AG08396 (cell line): ENCODE measurements around the gene DNAJC13.
"Not testable (repeated sequence)": the region's sequence is repeated elsewhere in the genome, so short reads cannot be mapped to it uniquely, and the experiment has no call there.

Experiments used
- DNase-seq: peaks from one replicate; pipeline ENCODE4 v3.0.0; 2012; ENCODE audit warnings: low spot score, mixed read lengths

DNAJC13 gene

GRCh38 chr3:132543011-132543739, 125.9 kb downstream of the DNAJC13 start:
- DNase-seq, result peak; percentile 51

GRCh38 chr3:132544130-132544529, 126.8 kb downstream of the DNAJC13 start:
- no peak for DNase-seq

DNA sequence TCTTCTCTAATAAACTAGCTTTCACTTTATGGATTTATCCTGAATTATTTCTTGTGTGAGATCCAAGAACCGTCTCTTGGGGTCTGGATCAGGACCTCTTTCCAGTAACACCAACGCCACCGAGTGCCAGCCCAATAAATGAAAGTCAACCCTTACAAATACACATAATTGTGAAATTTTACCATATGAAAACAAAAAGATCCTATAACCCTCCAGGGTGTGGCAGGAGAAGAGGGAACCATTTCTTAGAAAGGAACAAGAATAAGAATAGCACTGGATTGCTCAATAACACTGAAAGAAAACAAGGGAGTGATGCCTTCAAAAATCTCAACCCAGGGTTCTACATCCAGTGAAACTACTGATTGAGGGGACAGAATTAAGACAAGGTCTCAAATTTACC, 128.2 kb downstream of the DNAJC13 start:
- DNase-seq, result no peak

DNA sequence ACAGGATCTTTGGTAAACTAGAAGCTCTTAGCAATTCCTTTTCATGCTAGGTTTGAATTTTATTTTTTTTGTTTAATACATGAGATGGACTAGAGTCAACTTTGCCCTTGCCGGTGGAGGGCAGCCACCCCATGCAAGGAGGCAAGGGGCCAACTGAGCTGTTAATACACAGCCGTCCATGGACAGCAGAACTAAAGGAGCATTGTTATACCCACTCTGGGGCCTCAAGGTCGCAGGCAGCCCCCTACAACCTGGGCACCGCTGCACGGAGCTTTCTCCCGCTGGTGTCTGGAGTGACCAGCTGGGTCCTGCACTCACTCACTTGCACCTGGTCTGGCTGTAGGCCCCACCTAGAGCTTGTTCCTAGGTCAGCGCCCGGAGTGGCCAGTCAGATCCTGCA, 131.9 kb downstream of the DNAJC13 start:
- DNase-seq, result no peak

- DNase-seq, result no peak
Measured at GRCh38 chr3:132549890-132550578, 132.7 kb downstream of the DNAJC13 start.

- no peak for DNase-seq
Measured at GRCh38 chr3:132550579-132551305, 133.4 kb downstream of the DNAJC13 start.

DNA sequence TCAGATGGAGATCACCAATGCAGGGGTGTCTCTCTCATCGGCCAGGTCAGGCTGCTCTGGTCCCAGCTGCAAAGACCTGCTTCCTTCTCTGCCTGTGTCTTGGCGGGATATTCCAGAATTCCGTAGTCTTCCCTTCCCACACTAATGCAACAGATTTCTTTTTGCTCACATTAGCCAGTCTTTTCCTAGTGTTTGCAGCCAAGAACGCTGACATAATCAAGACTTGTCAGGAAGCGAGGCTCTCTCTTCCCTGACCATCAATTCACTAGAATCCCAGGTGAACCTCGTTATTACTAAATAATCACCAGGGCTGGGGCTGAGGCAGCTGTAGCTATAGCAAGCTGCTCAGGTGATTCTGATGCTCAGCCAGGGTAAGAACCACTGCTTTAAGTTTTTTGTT, 136.5 kb downstream of the DNAJC13 start:
- no peak for DNase-seq

- no peak for DNase-seq
Measured at GRCh38 chr3:132554437-132554836, 137.1 kb downstream of the DNAJC13 start.

DNA sequence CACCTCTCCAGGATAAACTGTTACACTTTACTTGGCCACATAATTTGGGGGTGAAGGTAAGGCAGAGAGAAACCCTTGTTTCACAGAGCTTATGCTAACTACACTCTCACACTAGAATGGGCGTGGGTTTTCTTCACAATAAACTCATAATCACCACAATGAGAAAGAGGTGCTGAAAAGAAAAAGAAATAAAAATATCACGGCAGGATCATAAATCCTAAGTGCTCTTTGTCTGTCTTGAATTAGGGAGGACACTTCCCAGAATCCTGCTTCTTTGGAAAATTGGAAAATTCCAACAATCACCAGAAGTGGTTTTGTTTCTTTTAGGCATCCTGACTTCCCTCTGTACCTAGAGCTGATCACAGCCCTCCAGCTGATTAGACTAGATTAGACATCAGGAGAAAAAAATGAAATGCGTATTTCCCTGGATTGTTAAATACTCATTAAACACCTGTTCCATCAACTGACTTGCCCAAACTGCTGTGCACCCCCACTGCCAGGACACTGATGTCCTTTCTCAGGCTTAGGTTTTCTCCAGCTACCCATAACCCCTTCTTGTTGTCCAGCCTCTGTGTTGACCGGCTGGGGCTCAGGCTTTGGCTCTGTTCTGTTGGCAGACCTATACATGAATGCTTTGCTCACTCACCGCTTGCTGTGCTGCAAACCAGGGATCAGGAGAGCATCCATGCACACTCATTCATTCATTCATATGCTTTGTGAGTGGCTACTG, 138.2 kb downstream of the DNAJC13 start:
- no peak for DNase-seq

- DNase-seq, result not testable (repeated sequence)
Measured at GRCh38 chr3:132556036-132556386, 138.7 kb downstream of the DNAJC13 start.

- no peak for DNase-seq
Measured at GRCh38 chr3:132556508-132557159, 139.3 kb downstream of the DNAJC13 start.

GRCh38 chr3:132561003-132561402, 143.7 kb downstream of the DNAJC13 start:
- DNase-seq, result no peak

DNA sequence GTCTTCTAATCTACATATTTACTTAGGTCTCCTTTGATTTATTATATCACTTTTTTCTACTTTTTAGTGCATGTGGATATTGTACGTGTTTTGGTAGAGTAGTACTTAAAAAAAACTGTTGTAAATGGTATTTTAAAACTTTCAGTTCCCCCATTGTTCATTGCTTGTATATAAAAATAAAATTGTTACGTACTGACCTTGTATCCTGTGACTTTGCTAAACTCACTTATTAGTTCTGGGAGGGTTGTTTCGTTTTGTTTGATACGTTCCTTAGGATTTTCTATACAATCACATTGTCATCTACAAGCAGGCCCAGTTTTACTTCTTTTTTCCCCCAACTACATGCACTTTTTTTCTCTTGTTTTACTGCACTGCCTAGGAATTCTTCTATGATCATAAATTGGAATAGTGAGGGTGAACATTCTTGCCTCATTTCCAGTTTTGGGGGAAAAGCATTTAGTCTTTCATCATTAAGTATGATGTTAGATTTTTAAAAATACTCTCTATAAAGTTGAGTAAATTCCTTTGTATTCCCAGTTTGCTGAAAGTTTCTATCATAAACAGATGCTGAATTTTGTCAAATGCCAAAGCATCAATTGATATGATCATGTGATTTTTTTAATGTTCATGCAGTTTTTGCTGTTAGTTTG, 146.2 kb downstream of the DNAJC13 start:
- no peak for DNase-seq

DNA sequence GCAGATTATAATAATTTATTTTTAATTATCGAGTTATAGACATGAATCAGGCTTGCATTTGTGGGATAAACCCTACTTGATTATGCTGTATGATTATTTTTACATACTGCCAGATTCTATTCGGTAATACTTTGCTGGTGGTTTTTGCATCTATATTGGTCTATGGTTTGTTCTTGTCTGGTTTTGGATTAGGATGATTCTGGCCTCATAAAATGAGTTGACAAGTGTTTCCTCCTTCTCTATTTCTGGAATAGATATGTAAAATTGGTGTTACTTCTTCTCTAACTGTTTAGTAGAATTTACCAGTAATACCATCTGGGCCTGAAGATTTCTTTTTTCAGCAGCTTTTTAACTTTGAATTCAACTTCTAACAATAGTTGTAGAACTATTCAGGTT, 146.8 kb downstream of the DNAJC13 start:
- no peak for DNase-seq

DNA sequence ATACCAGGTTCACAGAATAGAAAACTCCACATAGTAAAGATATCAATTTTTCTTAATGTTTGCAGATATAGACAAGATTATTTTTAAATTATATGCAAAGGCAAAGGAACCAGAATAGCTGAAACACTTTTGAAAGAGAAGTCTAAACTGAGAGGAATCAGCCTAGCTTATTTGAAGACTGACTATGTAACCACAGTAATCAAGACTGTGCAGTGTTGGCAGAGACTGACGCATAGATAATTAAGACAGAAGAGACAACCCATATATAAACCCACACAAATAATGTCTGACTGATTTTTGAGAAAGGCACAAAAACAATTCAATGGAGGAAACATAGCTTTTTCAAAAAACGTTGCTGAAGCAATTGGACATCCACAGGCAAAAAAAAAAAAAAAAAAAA, 151.1 kb downstream of the DNAJC13 start:
- DNase-seq, result no peak

- no peak for DNase-seq
Measured at GRCh38 chr3:132569153-132569552, 151.9 kb downstream of the DNAJC13 start.

DNA sequence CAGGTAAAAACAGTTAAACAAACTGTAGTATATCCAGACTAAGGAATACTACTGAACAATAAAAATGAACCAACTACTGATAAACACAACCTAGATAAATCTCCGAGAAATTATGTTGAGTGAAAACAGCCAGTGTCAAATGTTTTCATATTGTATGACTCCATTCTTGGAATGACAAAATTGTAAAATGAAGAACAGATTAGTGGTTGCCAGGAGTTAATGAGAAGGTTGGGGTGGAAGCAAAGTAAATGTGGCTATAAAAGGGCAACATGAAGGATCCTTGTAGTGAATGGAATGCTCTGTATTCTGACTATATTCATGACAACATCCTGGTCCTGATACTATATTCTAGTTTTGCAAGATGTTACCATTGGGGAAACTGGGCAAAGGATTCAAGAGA, 152.3 kb downstream of the DNAJC13 start:
- no peak for DNase-seq

DNA sequence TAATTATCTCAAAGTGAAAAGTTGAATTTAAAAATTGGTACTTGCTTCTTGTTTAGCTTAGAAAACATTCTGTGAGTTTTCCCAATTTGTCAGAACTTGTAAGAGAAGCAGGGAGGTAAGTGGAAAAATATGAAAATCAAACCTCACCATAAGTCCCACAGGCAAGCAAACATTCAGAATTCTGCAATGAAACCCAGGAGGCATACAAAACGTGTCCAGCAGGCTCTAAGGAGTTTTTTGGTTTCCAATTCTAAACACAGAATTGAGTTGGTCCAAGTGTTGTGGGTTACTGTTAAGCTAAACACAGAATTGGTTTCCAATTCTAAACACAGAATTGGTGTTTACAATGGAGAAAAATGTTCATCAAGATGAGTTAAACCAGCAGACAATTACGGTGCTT, 152.7 kb downstream of the DNAJC13 start:
- no peak for DNase-seq

GRCh38 chr3:132573797-132574211, 156.5 kb downstream of the DNAJC13 start:
- no peak for DNase-seq

DNA sequence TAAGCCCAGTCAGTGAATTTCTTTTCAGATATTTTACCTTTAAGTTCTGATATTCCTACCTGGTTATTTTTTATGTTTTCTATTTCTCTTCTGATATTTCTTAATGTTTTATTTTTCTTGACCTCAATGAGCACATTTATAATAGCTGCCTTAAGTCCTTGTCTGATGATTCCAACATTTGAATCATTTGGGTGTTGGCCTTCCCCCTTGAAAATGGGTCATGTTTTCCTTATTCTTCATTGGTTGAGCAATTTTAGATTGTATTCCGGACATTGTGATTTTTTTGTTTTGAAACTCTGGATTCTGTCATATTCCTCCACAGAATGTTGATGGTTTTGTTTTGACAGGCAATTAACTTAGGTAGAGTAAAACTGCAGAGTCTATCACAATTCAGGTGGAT, 170.1 kb downstream of the DNAJC13 start:
- DNase-seq, result no peak
